Smooth muscle cell (in vitro differentiated cells): ENCODE data around the gene STK11IP. TPM values are rescaled to one million over a fixed set of nuclear protein-coding genes. Genes with fewer than 3 reads are reported as not detected.

Source experiments
- DNase-seq: peaks from one replicate; lab custom pipeline; 2025; ENCODE audit not compliant: unreplicated experiment; lab: John Stamatoyannopoulos, UW
- H2AFZ ChIP-seq: fragments of 200-600 bp; sonication (generic); 2 replicates; pipeline ENCODE4 v1.6.0; 2016; ENCODE audit warnings: antibody characterized with exemption, low read depth, mild to moderate bottlenecking
- H3F3A ChIP-seq: fragments of 200-600 bp; sonication (generic); 2 replicates; pipeline ENCODE4 v1.6.0; 2017; ENCODE audit warnings: antibody characterized with exemption, low read depth
- H3K27ac ChIP-seq: fragments of 200-600 bp; sonication (generic); 2 replicates; pipeline ENCODE4 v1.5.1; 2016; ENCODE audit warnings: low read depth, mild to moderate bottlenecking
- H3K27me3 ChIP-seq: fragments of 200-600 bp; sonication (generic); 2 replicates; pipeline ENCODE4 v1.6.1; 2016; ENCODE audit warnings: low read depth, mild to moderate bottlenecking
- H3K36me3 ChIP-seq: fragments of 200-600 bp; sonication (generic); 2 replicates; pipeline ENCODE4 v1.5.1; 2016; ENCODE audit warnings: low read depth
- H3K4me1 ChIP-seq: fragments of 200-600 bp; sonication (generic); 2 replicates; pipeline ENCODE4 v1.5.1; 2016; ENCODE audit warnings: low read depth
- H3K4me2 ChIP-seq: fragments of 200-600 bp; sonication (generic); 2 replicates; pipeline ENCODE4 v1.6.0; 2016; ENCODE audit warnings: mild to moderate bottlenecking
- H3K4me3 ChIP-seq: fragments of 200-600 bp; sonication (generic); 2 replicates; pipeline ENCODE4 v1.5.1; 2016; ENCODE audit warnings: mild to moderate bottlenecking
- H3K79me2 ChIP-seq: fragments of 200-600 bp; sonication (generic); 2 replicates; pipeline ENCODE4 v1.6.0; 2016; ENCODE audit warnings: low read depth, mild to moderate bottlenecking
- H3K9ac ChIP-seq: fragments of 200-600 bp; sonication (generic); 2 replicates; pipeline ENCODE4 v1.6.0; 2016; ENCODE audit warnings: low read depth
- H3K9me3 ChIP-seq: fragments of 200-600 bp; sonication (generic); replicated peaks from 2 replicates; pipeline ENCODE4 v1.5.1; 2016; ENCODE audit warnings: low read depth
- H4K20me1 ChIP-seq: fragments of 200-600 bp; sonication (generic); 2 replicates; pipeline ENCODE4 v1.6.0; 2016; ENCODE audit warnings: low read depth
- WGBS: methylation state at CpG from one replicate; pipeline ENCODE4 v1.1.7; 2016; ENCODE audit warnings: low lambda C conversion rate; 5-methylcytosine and 5-hydroxymethylcytosine counted together
- polyA plus RNA-seq: library from polyadenylated mRNA; unstranded; fragments of >200 nt; fragmentation: Nextera tagmentation; extraction: Ambion mirVana; gene quantifications from 2 replicates; pipeline ENCODE4 v1.2.1, GENCODE V29; 2016
- total RNA-seq: library from RNA; depleted of rRNA; stranded (reverse); fragments of >200 nt; gene quantifications from 2 replicates; pipeline ENCODE4 v1.2.3, GENCODE V29; 2014
- TF ChIP-seq, protein P1 (sequence below): fragments of 200-600 bp; sonication (generic); IDR thresholded peaks from 2 replicates; pipeline ENCODE4 v1.5.1; 2017; ENCODE audit warnings: borderline replicate concordance, mild to moderate bottlenecking, antibody characterized with exemption; ENCODE audit not compliant: insufficient read depth, poor library complexity, severe bottlenecking

Gene STK11IP
- total and polyA plus RNA-seq, 2 experiments from 2014 or later: 10.2 to 13.6 TPM

DNA sequence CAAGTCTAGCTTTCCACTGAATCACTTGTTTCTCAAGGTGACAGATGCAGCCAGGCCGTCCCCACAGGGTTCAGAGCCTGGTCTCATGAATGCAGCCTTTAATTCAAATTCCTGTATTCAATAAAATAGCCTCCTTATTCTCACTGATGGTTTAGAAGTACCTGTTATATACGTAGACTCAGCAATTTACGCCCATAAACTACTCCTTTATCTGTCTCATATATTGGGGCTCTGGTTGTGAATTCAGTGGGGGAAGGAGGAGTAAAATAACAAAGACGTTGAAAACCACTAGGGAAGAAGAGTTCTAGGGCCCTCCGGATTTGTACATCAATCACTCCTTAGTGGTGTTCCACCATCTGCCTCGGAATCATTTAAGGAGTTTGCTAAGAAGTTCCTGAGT, 28.0 kb upstream of the STK11IP start:
- Histone ChIP-seq H3K27ac (no peak overlapping the region), H3K27me3 (no peaks in the 10 kb centered on the region), H3K4me2 (peak overlapping the region; percentile 95), H3K36me3 (no peaks in the 10 kb centered on the region), H3K79me2 (peaks cover 12% of the 10 kb centered on the region), H2AFZ (no peak overlapping the region), H4K20me1 (peaks cover 9% of the 10 kb centered on the region), H3F3A (no peaks in the 10 kb centered on the region), H3K9ac (no peak overlapping the region), H3K9me3 (no peaks in the 10 kb centered on the region), H3K4me1 (peaks cover 14% of the 10 kb centered on the region), H3K4me3 (peak overlapping the region; percentile 75)
- no peak for DNase-seq
- WGBS: 73% methylated on average over 6 of the region's 6 CpGs
- TF ChIP-seq, protein P1, sequence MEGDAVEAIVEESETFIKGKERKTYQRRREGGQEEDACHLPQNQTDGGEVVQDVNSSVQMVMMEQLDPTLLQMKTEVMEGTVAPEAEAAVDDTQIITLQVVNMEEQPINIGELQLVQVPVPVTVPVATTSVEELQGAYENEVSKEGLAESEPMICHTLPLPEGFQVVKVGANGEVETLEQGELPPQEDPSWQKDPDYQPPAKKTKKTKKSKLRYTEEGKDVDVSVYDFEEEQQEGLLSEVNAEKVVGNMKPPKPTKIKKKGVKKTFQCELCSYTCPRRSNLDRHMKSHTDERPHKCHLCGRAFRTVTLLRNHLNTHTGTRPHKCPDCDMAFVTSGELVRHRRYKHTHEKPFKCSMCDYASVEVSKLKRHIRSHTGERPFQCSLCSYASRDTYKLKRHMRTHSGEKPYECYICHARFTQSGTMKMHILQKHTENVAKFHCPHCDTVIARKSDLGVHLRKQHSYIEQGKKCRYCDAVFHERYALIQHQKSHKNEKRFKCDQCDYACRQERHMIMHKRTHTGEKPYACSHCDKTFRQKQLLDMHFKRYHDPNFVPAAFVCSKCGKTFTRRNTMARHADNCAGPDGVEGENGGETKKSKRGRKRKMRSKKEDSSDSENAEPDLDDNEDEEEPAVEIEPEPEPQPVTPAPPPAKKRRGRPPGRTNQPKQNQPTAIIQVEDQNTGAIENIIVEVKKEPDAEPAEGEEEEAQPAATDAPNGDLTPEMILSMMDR: no peak

DNA sequence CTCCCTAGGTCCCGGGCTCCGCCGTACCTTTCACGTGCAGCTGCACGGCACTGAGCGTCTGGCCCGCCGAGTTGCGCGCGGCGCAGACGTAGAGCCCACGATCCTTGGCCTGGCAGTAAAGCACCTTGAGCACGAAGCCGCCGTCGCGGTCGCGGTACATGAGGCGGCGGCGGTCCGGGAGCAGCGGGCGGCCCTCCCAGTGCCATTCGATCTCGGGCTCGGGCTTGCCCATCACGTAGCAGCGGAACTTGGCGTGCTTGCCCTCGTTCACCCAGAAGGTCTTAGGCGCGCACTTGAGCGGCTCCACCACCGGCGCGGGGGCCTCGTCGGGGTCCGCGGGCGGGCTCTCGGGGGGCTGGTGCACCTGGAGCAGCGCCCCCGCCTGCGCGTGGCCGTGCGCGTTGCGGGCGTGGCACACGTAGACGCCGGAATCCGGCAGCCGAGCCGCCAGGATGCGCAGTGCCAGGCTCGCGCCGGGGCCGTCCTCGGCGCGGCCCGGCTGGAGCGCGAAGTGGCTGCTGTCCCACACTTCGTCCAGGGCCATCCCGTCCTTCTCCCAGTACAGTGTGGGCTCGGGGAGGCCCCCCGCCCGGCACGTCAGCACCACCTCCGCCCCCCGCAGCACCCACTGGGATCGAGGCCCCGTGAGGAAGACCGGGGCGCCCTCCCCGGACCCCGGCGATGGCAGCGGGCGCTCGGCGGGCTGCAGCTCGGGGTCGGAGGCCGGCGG, 27.3 kb upstream of the STK11IP start:
- WGBS: 14% methylated on average over 61 of the region's 95 CpGs
- TF ChIP-seq, protein P1: no peak
- peak overlapping the region; percentile 95 for H3K4me2 ChIP-seq
- H3K4me3 ChIP-seq: peak overlapping the region; percentile 75
- peaks cover 14% of the 10 kb centered on the region for H3K4me1 ChIP-seq
- no peaks in the 10 kb centered on the region for H3F3A ChIP-seq
- no peak overlapping the region for H3K27ac ChIP-seq
- no peaks in the 10 kb centered on the region for H3K9me3 ChIP-seq
- DNase-seq: peak; percentile 28
- H3K36me3 ChIP-seq: no peaks in the 10 kb centered on the region
- H4K20me1 ChIP-seq: peaks cover 9% of the 10 kb centered on the region
- H2AFZ ChIP-seq: no peak overlapping the region
- H3K27me3 ChIP-seq: no peaks in the 10 kb centered on the region
- H3K9ac ChIP-seq: peak overlapping the region; percentile 17
- H3K79me2 ChIP-seq: peaks cover 12% of the 10 kb centered on the region

DNA sequence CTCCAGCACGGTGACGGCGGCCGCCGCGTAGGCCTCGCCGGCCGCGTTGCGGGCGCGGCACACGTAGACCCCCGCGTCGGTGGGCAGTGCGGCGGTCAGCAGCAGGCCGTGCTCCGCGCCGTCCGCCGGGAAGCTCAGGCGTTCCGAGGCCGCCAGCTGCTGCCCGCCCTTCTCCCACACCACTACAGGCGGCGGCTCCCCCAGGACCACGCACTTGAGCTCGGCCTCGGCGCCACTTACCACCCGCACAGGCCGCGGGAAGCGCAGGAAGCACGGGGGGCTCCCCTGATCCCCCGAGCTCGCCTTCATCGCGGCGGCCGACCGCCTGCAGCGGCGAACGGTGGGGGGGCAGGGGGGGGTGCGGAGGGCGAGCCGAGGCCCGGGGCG, 26.7 kb upstream of the STK11IP start:
- Histone ChIP-seq H3K9ac (peak overlapping the region; percentile 47), H3K4me2 (peak overlapping the region; percentile 95), H4K20me1 (peaks cover 9% of the 10 kb centered on the region), H3K9me3 (no peaks in the 10 kb centered on the region), H3K4me3 (peak overlapping the region; percentile 75), H3K27ac (peak overlapping the region; percentile 59), H3K36me3 (no peaks in the 10 kb centered on the region), H2AFZ (no peak overlapping the region), H3K79me2 (peaks cover 12% of the 10 kb centered on the region), H3F3A (no peaks in the 10 kb centered on the region), H3K4me1 (peaks cover 14% of the 10 kb centered on the region), H3K27me3 (no peaks in the 10 kb centered on the region)
- WGBS: 0% methylated on average over 9 of the region's 55 CpGs
- no peak for DNase-seq
- TF ChIP-seq, protein P1: no peak
